ENCODE data around the gene MYLK2.

DNA sequence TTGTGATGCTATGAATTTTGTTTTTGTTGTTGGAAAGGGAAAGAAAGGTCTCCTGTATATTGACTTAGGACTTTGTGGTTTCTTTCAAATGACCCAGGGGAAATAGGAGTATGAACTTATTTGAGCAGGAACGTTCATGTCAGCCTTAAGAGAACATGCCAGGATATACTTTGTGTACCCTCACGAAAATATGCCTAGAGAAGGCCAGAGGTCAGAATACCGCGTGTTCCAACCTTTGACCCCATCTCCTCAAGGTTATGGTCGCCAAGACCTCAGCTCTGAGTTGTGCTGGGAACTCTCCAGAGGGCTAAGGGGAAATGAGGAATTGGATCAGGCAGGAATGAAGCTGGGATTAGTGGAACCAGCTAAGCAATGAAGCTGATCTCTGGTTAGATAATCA lies 62.8 kb downstream of the MYLK2 start:
- TF ChIP-seq POLR2A (IDR thresholded peaks at IDR 0.05): no peak
- TF ChIP-seq, protein P1, sequence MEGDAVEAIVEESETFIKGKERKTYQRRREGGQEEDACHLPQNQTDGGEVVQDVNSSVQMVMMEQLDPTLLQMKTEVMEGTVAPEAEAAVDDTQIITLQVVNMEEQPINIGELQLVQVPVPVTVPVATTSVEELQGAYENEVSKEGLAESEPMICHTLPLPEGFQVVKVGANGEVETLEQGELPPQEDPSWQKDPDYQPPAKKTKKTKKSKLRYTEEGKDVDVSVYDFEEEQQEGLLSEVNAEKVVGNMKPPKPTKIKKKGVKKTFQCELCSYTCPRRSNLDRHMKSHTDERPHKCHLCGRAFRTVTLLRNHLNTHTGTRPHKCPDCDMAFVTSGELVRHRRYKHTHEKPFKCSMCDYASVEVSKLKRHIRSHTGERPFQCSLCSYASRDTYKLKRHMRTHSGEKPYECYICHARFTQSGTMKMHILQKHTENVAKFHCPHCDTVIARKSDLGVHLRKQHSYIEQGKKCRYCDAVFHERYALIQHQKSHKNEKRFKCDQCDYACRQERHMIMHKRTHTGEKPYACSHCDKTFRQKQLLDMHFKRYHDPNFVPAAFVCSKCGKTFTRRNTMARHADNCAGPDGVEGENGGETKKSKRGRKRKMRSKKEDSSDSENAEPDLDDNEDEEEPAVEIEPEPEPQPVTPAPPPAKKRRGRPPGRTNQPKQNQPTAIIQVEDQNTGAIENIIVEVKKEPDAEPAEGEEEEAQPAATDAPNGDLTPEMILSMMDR (IDR thresholded peaks at IDR 0.05): no peak
- TF ChIP-seq EP300 (IDR thresholded peaks at IDR 0.05): no peak
